GM19043 (cell line): Measurements from ENCODE around the gene CBARP.
"Not testable (repeated sequence)": the region's sequence is repeated elsewhere in the genome, so short reads cannot be mapped to it uniquely, and the experiment has no call there.

Experiments used
- ATAC-seq: cut with Tn5 transposase; IDR thresholded peaks from one replicate; pipeline ENCODE4 v1.9.1; 2021; ENCODE audit warnings: low read depth; ENCODE audit not compliant: unreplicated experiment

The CBARP gene

GRCh38 chr19:1254530-1255185 is 16.9 kb upstream of the CBARP start:
- no peak for ATAC-seq

GRCh38 chr19:1254081-1254527 is 16.3 kb upstream of the CBARP start:
- ATAC-seq = no peak

GRCh38 chr19:1253514-1254080 is 15.8 kb upstream of the CBARP start:
- ATAC-seq = no peak

GRCh38 chr19:1252821-1253513 is 15.2 kb upstream of the CBARP start:
- ATAC-seq = no peak

GRCh38 chr19:1252221-1252820 is 14.5 kb upstream of the CBARP start:
- ATAC-seq = no peak

- ATAC-seq = no peak
Observed at GRCh38 chr19:1251330-1252220, 13.8 kb upstream of the CBARP start.

GRCh38 chr19:1250437-1251260 is 12.8 kb upstream of the CBARP start:
- no peak for ATAC-seq

GRCh38 chr19:1249990-1250436 is 12.2 kb upstream of the CBARP start:
- ATAC-seq = no peak

GRCh38 chr19:1249298-1249989 is 11.6 kb upstream of the CBARP start:
- peak; percentile 38 for ATAC-seq

GRCh38 chr19:1248786-1249297 is 11.0 kb upstream of the CBARP start:
- peak; percentile 23 for ATAC-seq

GRCh38 chr19:1248139-1248785 is 10.5 kb upstream of the CBARP start, which contains the start of gene MIDN:
MIDN (plus strand) TSS chr19:1248583; CDS start chr19:1250297, 1,714 bp downstream.
- ATAC-seq = peak; percentile 5

GRCh38 chr19:1247748-1248138 is 9.9 kb upstream of the CBARP start:
- ATAC-seq = no peak

GRCh38 chr19:1246265-1247087 is 8.7 kb upstream of the CBARP start:
- ATAC-seq = not testable (repeated sequence)

- ATAC-seq = no peak
Observed at GRCh38 chr19:1245494-1246264, 7.9 kb upstream of the CBARP start.

- ATAC-seq = no peak
Observed at GRCh38 chr19:1244693-1245451, 7.1 kb upstream of the CBARP start.
